HG03159 (cell line): ENCODE data around the gene ATP6V0E2.
"Not testable (repeated sequence)": the region's sequence is repeated elsewhere in the genome, so short reads cannot be mapped to it uniquely, and the experiment has no call there.

Experiments used
- ATAC-seq: cut with Tn5 transposase; IDR thresholded peaks from one replicate; pipeline ENCODE4 v1.9.1; 2021; ENCODE audit warnings: mild to moderate bottlenecking, moderate library complexity; ENCODE audit not compliant: unreplicated experiment

ATP6V0E2 gene

GRCh38 chr7:149877890-149878522 lies 4.2 kb downstream of the ATP6V0E2 start:
- ATAC-seq: no peak

- no peak for ATAC-seq
Measured at GRCh38 chr7:149878523-149878921, 4.8 kb downstream of the ATP6V0E2 start.

DNA sequence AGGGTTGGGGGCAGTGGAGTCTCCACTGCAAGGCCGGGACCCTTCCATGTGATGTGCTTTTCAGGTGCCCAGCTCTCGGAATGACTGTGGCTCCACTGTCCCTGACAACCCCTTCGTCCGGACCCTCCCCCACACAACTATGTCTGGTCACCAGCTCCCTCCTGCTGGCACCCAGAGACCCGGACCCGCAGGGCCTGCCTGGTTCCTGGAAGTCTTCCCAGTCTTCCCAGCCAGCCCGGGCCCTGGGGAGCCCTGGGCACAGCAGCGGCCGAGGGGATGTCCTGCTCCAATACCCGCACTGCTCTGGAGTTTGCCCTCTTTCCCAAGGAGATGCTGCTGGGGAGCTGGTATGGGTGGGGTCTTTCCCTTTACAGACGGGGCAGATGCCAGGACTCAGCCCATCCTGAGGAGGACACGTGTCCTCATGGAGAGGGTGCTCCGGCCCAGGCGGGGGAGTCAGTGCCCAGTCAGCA lies 5.5 kb downstream of the ATP6V0E2 start:
- no peak for ATAC-seq

DNA sequence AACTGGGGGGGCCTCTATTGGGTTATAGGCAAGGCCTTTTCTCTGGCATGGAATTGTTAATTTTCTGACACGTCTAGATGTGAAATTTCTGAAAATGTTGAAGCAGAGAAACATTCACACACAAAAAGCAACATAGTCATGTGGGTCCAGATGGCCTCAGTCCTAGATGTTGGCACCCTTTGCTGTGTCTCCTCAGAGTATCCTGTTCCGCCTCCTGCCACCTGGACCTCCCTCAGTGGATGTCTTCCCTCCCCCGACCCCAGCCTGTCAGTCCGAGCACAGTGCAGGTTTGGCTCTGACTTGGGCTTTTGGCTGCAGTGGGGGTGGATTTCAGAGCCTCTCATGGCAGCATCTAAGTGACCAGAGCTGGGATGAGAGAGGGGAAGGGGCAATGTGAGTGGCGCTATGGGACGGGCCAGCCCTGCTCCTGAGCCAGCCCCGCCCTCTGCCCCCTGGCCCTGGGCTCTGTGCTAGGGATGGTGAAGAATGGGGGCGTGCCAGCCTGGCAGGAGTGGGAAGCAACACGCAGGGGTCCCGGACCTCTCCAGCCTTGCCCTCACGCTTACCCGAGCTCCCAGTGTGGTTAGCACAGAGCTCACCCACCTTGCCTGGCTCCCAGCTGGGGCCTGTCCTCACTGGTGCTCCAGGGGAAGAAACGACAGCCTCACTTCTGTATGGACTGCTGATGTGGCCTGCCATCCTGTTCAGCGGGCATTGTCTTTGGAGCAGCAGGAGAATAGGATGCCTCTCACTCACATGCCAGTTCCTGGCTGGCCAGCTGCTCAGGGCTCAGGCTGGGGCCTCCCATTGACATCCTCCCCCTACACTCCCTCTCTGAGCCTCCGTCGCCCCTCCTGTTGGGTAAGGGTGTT lies 6.2 kb downstream of the ATP6V0E2 start:
- ATAC-seq: no peak

GRCh38 chr7:149880638-149881311 lies 7.0 kb downstream of the ATP6V0E2 start:
- no peak for ATAC-seq

- no peak for ATAC-seq
Measured at GRCh38 chr7:149881328-149882247, 7.8 kb downstream of the ATP6V0E2 start.

- no peak for ATAC-seq
Measured at GRCh38 chr7:149882248-149883047, 8.7 kb downstream of the ATP6V0E2 start.

GRCh38 chr7:149883048-149883438 lies 9.3 kb downstream of the ATP6V0E2 start:
- ATAC-seq: no peak

GRCh38 chr7:149883452-149883861 lies 9.7 kb downstream of the ATP6V0E2 start:
- no peak for ATAC-seq

DNA sequence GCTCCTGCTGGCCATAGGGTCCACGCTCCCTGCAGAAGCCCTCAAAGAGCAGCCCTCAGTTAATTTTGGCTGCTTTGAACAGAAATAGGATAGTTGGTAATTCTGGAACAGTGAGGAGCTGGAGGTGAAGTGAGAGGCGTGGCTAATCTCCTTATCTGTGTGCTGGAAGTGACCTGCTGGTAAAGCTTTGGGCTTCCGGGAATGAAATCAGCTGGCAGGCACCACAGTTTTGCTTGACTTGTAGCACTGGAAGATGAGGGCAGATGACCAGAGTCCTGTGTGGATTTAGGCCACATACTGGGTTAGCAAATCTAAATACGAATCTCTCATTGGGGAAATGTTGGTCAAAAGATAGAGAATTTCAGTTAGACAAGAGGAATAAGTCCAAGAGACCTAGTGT lies 10.2 kb downstream of the ATP6V0E2 start:
- no peak for ATAC-seq

DNA sequence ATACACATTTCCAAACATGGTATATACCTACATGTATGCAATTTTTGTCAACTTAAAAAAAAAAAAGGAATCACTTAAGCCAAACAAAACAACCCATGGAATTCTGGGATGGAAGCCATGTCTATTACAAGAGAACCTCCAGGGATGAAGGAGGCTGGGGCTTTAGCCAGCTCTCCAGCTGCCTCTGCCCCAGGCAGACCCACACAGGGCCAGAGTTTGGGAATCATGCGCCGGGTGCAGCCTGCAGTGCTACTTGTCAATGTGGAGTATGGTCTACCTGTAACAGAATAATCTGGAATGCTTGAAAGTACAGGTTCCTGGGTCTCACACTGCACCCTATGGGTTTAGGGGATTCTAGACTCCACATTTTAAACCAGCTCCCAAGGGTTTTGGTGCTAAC lies 10.8 kb downstream of the ATP6V0E2 start:
- no peak for ATAC-seq

GRCh38 chr7:149885191-149886017 lies 11.6 kb downstream of the ATP6V0E2 start:
- ATAC-seq: no peak

GRCh38 chr7:149886018-149886415 lies 12.2 kb downstream of the ATP6V0E2 start:
- ATAC-seq: no peak

- ATAC-seq: no peak
Measured at GRCh38 chr7:149887311-149887710, 13.5 kb downstream of the ATP6V0E2 start.

GRCh38 chr7:149890715-149891114 lies 16.9 kb downstream of the ATP6V0E2 start:
- not testable (repeated sequence) for ATAC-seq

GRCh38 chr7:149894957-149895356 lies 21.2 kb downstream of the ATP6V0E2 start:
- ATAC-seq: not testable (repeated sequence)

- ATAC-seq: not testable (repeated sequence)
Measured at GRCh38 chr7:149907776-149908376, 34.1 kb downstream of the ATP6V0E2 start.

GRCh38 chr7:149910219-149910618 lies 36.5 kb downstream of the ATP6V0E2 start:
- ATAC-seq: not testable (repeated sequence)
